Right lobe of liver (tissue), 6 donors: Measurements from ENCODE around the gene EIF1. TPM values are rescaled to one million over a fixed set of nuclear protein-coding genes. Genes with fewer than 3 reads are reported as not detected.
"Not testable (repeated sequence)": the region's sequence is repeated elsewhere in the genome, so short reads cannot be mapped to it uniquely, and the experiment has no call there.

Experiments used
- ATAC-seq, 4 donors: fragments of 200-7000 bp; cut with Tn5 transposase; one replicate each; pipeline ENCODE4 v1.9.1; 2020; ENCODE audit warnings: mild to moderate bottlenecking in 4 of 4, moderate library complexity in 4 of 4
- DNase-seq, 3 donors: peaks; one replicate each; pipeline ENCODE4 v3.0.0-alpha.2; 2020
- H3K27ac ChIP-seq, 3 donors: fragments of 200-600 bp; one replicate each; pipeline ENCODE4 v1.8.0; 2022
- H3K27me3 ChIP-seq, 2 donors: fragments of 200-600 bp; one replicate each; pipeline ENCODE4 v1.8.0; 2022
- H3K36me3 ChIP-seq, 4 donors: fragments of 200-600 bp; sonication (generic) in 1 of 4; one replicate each; pipeline versions ENCODE4 v1.5.1 to v1.8.0; 2017 to 2022; ENCODE audit warnings: control low read depth in 1 of 4
- H3K4me1 ChIP-seq, 4 donors: fragments of 200-600 bp; sonication (generic) in 1 of 4; one replicate each; pipeline versions ENCODE4 v1.5.1 to v1.8.0; 2017 to 2022; ENCODE audit warnings: control low read depth in 1 of 4
- H3K4me3 ChIP-seq, 3 donors: fragments of 200-600 bp; one replicate each; pipeline ENCODE4 v1.8.0; 2022
- H3K9me3 ChIP-seq, 4 donors: fragments of 200-600 bp; sonication (generic) in 1 of 4; one replicate each; pipeline versions ENCODE4 v1.5.1 to v1.8.0; 2017 to 2022; ENCODE audit warnings: control low read depth in 1 of 4
- POLR2A ChIP-seq: fragments of 450-650 bp; IDR thresholded peaks from one replicate; pipeline ENCODE4 v1.6.1; 2017; ENCODE audit warnings: antibody characterized with exemption, mild to moderate bottlenecking
- WGBS: methylation state at CpG from one replicate; pipeline ENCODE4 v1.1.6; 2018; ENCODE audit warnings: low coverage, low lambda C conversion rate; ENCODE audit not compliant: insufficient coverage; ENCODE audit errors: missing lambda C conversion rate; 5-methylcytosine and 5-hydroxymethylcytosine counted together
- intact Hi-C, 2 donors: fragments of 100-400 bp; cut with DNase I; formaldehyde crosslinking; loops; one replicate each; pipeline versions ENCODE4 v1.11.2 to v1.14.1; 2022
- total RNA-seq, 6 experiments: library from RNA; depleted of rRNA in 2 of 6; stranded (reverse); fragments of >200 nt in 2 of 6; fragmentation: NEBNext Ultra II Directional in 3 of 6; extraction: Animal tissue kit (Norgen Biotek cat#: 25700) in 3 of 6; gene quantifications; one replicate each; pipeline versions ENCODE4 v1.1.0 to v1.2.4, GENCODE V29; 2016 to 2023
- TF ChIP-seq, protein P1 (sequence below), 4 donors: fragments of 200-600 bp in 3 of 4; fragments of 450-650 bp in 1 of 4; IDR thresholded peaks; one replicate each; pipeline versions ENCODE4 v1.5.1 to v1.8.0; 2016 to 2022; ENCODE audit warnings: antibody characterized with exemption in 4 of 4, mild to moderate bottlenecking in 2 of 4
- donor health status: DM: no; HTN: yes; CAD: no.
- donor health status: DM: no; HTN: no; CAD: no.
- donor health status: DM: no; HTN: no; CAD: no.
- donor health status: DM: no; HTN: yes; CAD: no.
- donor health status: DM: no; HTN: yes; CAD: no.

Gene EIF1
- total RNA-seq, 6 experiments from 2014 or later = 284 to 454 (median 404) TPM

DNA sequence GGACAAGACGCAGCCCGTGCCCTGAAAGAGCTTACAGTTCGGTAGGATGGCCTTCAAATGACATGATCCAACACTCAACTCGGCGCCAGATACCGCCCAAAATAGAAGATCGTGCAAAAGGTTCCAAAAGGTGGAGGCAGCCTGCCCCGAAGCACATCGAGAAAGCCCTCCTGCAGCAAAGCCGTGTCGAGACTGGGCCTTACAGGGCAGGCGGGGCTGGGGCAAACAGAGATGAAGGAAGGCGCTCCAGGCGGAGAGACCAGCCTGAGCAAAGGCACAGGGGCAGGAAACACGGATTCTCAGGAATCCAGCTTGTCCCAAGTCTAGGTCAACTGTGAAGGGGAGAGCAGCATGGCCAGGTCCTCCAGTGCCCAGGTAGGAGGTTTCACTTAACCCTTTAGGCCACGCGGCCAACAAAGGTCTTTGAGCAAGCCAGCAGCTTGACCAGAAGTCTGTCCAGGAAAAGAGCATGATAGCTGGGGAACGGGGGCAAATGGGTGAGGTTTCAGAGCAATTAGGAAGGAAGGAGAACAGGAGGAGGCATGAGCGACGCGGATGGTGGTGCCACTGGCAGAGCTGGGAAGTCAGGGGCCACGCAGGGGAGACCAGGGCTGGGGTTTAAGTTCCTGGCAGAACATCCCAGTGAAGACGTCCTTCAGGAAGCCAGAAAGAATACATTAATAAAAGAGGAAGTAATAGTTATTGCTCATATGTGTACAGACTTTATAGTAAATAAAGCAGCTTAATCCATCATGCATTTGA, 21.2 kb upstream of the EIF1 start:
- Histone ChIP-seq H3K4me3 (peak overlapping the region in 1 of 3 donors; percentile 45), H3K36me3 (no peaks in the 10 kb centered on the region), H3K4me1 (peaks cover 0 to 14% (median 0%) of the 10 kb centered on the region in 4 donors), H3K9me3 (no peaks in the 10 kb centered on the region), H3K27me3 (no peaks in the 10 kb centered on the region), H3K27ac (peak overlapping the region in 2 of 3 donors; percentile 67 to 75)
- no peak for DNase-seq
- intact Hi-C loops = no loop called here
- no peak for TF ChIP-seq POLR2A
- TF ChIP-seq, protein P1, sequence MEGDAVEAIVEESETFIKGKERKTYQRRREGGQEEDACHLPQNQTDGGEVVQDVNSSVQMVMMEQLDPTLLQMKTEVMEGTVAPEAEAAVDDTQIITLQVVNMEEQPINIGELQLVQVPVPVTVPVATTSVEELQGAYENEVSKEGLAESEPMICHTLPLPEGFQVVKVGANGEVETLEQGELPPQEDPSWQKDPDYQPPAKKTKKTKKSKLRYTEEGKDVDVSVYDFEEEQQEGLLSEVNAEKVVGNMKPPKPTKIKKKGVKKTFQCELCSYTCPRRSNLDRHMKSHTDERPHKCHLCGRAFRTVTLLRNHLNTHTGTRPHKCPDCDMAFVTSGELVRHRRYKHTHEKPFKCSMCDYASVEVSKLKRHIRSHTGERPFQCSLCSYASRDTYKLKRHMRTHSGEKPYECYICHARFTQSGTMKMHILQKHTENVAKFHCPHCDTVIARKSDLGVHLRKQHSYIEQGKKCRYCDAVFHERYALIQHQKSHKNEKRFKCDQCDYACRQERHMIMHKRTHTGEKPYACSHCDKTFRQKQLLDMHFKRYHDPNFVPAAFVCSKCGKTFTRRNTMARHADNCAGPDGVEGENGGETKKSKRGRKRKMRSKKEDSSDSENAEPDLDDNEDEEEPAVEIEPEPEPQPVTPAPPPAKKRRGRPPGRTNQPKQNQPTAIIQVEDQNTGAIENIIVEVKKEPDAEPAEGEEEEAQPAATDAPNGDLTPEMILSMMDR (IDR thresholded peaks at IDR 0.05) = peak in 1 of 4 donors; percentile 0
- WGBS = 38% methylated on average over 15 of the region's 23 CpGs
- no peak for ATAC-seq

DNA sequence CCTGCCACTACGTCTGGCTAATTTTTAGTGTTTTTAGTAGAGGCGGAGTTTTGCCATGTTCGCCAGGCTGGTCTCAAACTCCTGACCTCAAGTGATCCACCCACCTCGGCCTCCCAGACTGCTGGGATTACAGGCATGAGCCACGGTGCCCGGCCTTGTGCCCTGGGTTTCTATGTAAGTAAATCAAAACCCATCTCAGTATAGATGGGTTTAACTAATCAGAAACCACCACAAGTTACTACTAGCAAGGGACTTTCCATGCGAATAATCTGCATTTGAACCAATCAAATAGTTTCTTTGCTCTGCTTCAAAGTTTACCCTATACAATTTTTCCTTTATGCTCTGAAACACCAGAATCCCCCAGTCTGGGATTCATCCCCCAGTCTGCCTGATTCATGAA, 16.5 kb upstream of the EIF1 start:
- intact Hi-C loops = no loop called here
- Histone ChIP-seq H3K36me3 (no peaks in the 10 kb centered on the region), H3K9me3 (no peaks in the 10 kb centered on the region), H3K27ac (no peak overlapping the region), H3K4me3 (no peak overlapping the region), H3K27me3 (no peaks in the 10 kb centered on the region), H3K4me1 (peaks cover 0 to 26% (median 3%) of the 10 kb centered on the region in 4 donors)
- WGBS = 63% methylated on average over 2 of the region's 7 CpGs
- ATAC-seq (no peak), DNase-seq (no peak)
- TF ChIP-seq, protein P1 (IDR thresholded peaks at IDR 0.05) = no peak
- TF ChIP-seq POLR2A = no peak

DNA sequence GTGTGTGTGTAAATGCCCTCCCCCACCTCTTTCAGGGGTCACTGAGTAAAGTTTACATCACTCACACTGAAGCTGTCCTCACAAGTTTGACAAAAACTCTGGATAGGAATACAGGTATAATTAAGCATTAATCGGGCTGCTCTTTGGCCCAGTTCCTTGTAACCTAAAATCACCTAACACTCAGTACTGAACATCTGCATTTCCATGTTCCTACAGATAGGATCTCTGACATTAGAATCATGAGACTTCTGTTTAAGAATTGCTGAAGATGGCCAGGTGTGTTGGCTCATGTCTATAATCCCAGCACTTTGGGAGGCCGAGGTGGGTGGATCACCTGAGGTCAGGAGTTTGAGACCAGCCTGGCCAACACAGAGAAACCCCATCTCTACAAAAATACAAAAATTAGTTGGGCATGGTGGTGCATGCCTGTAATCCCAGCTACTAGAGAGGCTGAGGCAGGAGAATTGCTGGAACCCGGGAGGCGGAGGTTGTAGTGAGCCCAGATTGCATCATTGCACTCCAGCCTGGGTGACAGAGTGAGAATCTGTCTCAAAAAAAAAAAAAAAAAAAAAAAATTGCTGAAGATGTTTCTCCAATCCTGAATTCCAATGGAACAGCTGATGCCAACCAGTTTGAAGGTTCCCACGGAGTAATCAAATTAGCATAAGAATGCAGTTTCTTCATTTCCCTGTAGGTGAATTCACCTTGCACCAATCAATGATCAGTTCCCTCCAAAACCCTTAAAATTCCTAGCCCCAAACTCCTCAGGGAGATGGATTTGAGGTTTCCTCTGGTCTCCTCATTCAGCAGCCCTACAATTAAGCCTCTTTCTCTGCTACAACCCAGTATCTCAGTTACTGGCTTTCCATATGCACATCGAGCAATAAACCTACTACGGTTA, 13.3 kb upstream of the EIF1 start:
- H3K27me3 ChIP-seq, H3K9me3 ChIP-seq, DNase-seq, intact Hi-C loops, H3K36me3 ChIP-seq, H3K4me3 ChIP-seq, ATAC-seq: not testable (repeated sequence)
- Histone ChIP-seq H3K4me1 (peaks cover 0 to 22% (median 3%) of the 10 kb centered on the region in 4 donors), H3K27ac (peak overlapping the region; percentile 36 to 72 (median 36))
- 52% methylated on average over 7 of the region's 7 CpGs for WGBS

DNA sequence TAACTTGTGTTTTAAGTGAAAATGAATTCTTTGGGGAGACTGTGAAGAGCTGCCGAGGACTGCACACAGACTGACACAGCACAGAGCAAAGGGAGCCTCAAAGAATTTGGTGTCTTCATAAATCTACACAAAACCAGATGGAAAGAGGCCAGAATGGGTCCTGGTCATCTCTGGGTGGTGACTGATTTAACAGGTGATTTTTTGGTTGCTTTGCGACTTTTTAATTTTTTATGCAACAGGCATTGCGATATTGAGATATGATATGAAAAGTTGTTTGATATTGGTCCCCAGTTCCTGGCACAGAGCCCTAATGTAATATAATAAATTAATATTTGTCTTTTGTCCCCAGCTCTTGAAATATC, 12.6 kb upstream of the EIF1 start:
- DNase-seq (no peak), ATAC-seq (peak in 3 of 4 donors; percentile 3 to 35 (median 4))
- Histone ChIP-seq H3K27ac (peak overlapping the region; percentile 36 to 72 (median 36)), H3K36me3 (no peaks in the 10 kb centered on the region), H3K27me3 (no peaks in the 10 kb centered on the region), H3K4me3 (no peak overlapping the region), H3K9me3 (no peaks in the 10 kb centered on the region), H3K4me1 (peaks cover 0 to 22% (median 3%) of the 10 kb centered on the region in 4 donors)
- TF ChIP-seq, protein P1 (IDR thresholded peaks at IDR 0.05) = no peak
- TF ChIP-seq POLR2A = no peak
- WGBS = 51% methylated on average over 3 of the region's 3 CpGs
- intact Hi-C loops = no loop called here
